SKM-1 (cell line): ENCODE results near the gene TRIM28.

ENCODE experiments used
- DNase-seq: peaks from one replicate; lab custom pipeline; 2025; ENCODE audit not compliant: unreplicated experiment; lab: John Stamatoyannopoulos, UW

TRIM28 gene

GRCh38 chr19:58559275-58560006 is 15.6 kb downstream of the TRIM28 start:
- no peak for DNase-seq

GRCh38 chr19:58560007-58560887 is 16.4 kb downstream of the TRIM28 start:
- DNase-seq = no peak

GRCh38 chr19:58560921-58561320 is 17.1 kb downstream of the TRIM28 start:
- no peak for DNase-seq

- DNase-seq = no peak
Measured at GRCh38 chr19:58561373-58562121, 17.7 kb downstream of the TRIM28 start.

GRCh38 chr19:58562122-58563033 is 18.5 kb downstream of the TRIM28 start:
- DNase-seq = no peak

GRCh38 chr19:58563034-58563573 is 19.2 kb downstream of the TRIM28 start:
- DNase-seq = no peak

GRCh38 chr19:58563823-58564222 is 20.0 kb downstream of the TRIM28 start:
- no peak for DNase-seq

- DNase-seq = no peak
Measured at GRCh38 chr19:58566989-58567388, 23.1 kb downstream of the TRIM28 start.

- DNase-seq = no peak
Measured at GRCh38 chr19:58568453-58569130, 24.7 kb downstream of the TRIM28 start.

GRCh38 chr19:58569191-58569942 is 25.5 kb downstream of the TRIM28 start:
- DNase-seq = no peak

GRCh38 chr19:58569943-58570670 is 26.2 kb downstream of the TRIM28 start:
- DNase-seq = no peak

- DNase-seq = no peak
Measured at GRCh38 chr19:58570770-58571574, 27.1 kb downstream of the TRIM28 start.

- DNase-seq = no peak
Measured at GRCh38 chr19:58571575-58571947, 27.7 kb downstream of the TRIM28 start.

- DNase-seq = no peak
Measured at GRCh38 chr19:58572026-58572817, 28.4 kb downstream of the TRIM28 start.

GRCh38 chr19:58572818-58573657 is 29.2 kb downstream of the TRIM28 start, which contains the start of gene MZF1:
Gene MZF1, minus strand, starts transcription at chr19:58573335. Its CDS starts 1,946 bp downstream, at chr19:58571389.
- no peak for DNase-seq
